DOHH2 (cell line): ENCODE data around the gene LYRM4.

ENCODE experiments used
- H3F3A ChIP-seq: fragments of 200-600 bp; sonication (generic), shearing (Covaris generic); 2 replicates; pipeline ENCODE4 v1.6.0; 2016; ENCODE audit warnings: antibody characterized with exemption, mild to moderate bottlenecking; ENCODE audit not compliant: control insufficient read depth, insufficient read depth
- H3K27ac ChIP-seq: fragments of 200-600 bp; sonication (generic); 2 replicates; pipeline ENCODE4 v1.5.1; 2014; ENCODE audit warnings: low read depth, mild to moderate bottlenecking, low read length, moderate library complexity
- H3K27me3 ChIP-seq: fragments of 200-600 bp; sonication (generic); 2 replicates; pipeline ENCODE4 v1.6.1; 2014; ENCODE audit warnings: mild to moderate bottlenecking, low read length, mixed read lengths; ENCODE audit not compliant: control insufficient read depth
- H3K36me3 ChIP-seq: fragments of 200-600 bp; sonication (generic); 2 replicates; pipeline ENCODE4 v1.6.1; 2014; ENCODE audit warnings: mild to moderate bottlenecking, low read length, moderate library complexity, mixed read lengths; ENCODE audit not compliant: control insufficient read depth
- H3K4me1 ChIP-seq: fragments of 200-600 bp; sonication (generic); 2 replicates; pipeline ENCODE4 v1.6.1; 2014; ENCODE audit warnings: mild to moderate bottlenecking, low read length, mixed read lengths; ENCODE audit not compliant: control insufficient read depth
- H3K4me2 ChIP-seq: fragments of 200-600 bp; sonication (generic); 2 replicates; pipeline ENCODE4 v1.6.0; 2014; ENCODE audit warnings: mild to moderate bottlenecking, low read length, moderate library complexity
- H3K4me3 ChIP-seq: fragments of 200-600 bp; sonication (generic); 2 replicates; pipeline ENCODE4 v1.5.1; 2014; ENCODE audit warnings: mild to moderate bottlenecking, low read length, mixed read lengths
- H3K79me2 ChIP-seq: fragments of 200-600 bp; sonication (generic); 2 replicates; pipeline ENCODE4 v1.6.1; 2014; ENCODE audit warnings: mild to moderate bottlenecking, low read length, mixed read lengths; ENCODE audit not compliant: control insufficient read depth
- H3K9me2 ChIP-seq: fragments of 200-600 bp; sonication (generic); replicated peaks from 2 replicates; pipeline ENCODE4 v1.6.1; 2014; ENCODE audit warnings: mild to moderate bottlenecking, low read length, mixed read lengths; ENCODE audit not compliant: control insufficient read depth
- H3K9me3 ChIP-seq: fragments of 200-600 bp; sonication (generic); 2 replicates; pipeline ENCODE4 v1.6.1; 2014; ENCODE audit warnings: antibody characterized with exemption, low read length, mixed read lengths; ENCODE audit not compliant: control insufficient read depth, insufficient read depth
- H4K20me1 ChIP-seq: fragments of 200-600 bp; sonication (generic); 2 replicates; pipeline ENCODE4 v1.6.0; 2014; ENCODE audit warnings: low read depth, mild to moderate bottlenecking, antibody characterized with exemption, low read length, moderate library complexity; ENCODE audit not compliant: control insufficient read depth, insufficient read depth
- CTCF ChIP-seq: fragments of 200-600 bp; sonication (generic); IDR thresholded peaks from one replicate; pipeline ENCODE4 v1.5.1; 2014; ENCODE audit warnings: antibody characterized with exemption, mild to moderate bottlenecking, low read depth, low read length; ENCODE audit not compliant: poor library complexity, severe bottlenecking
- EZH2phosphoT487 ChIP-seq: fragments of 200-600 bp; sonication (generic); IDR thresholded peaks from 2 replicates; pipeline ENCODE4 v1.6.1; 2017; ENCODE audit warnings: borderline replicate concordance, mild to moderate bottlenecking, antibody characterized with exemption, low read length, moderate library complexity, mixed read lengths

LYRM4 gene

GRCh38 chr6:5211492-5211891, 49.3 kb downstream of the LYRM4 start:
- no peaks in the 10 kb centered on the region for H3K9me3 ChIP-seq
- H3K4me1 ChIP-seq = no peaks in the 10 kb centered on the region
- peaks cover 7% of the 10 kb centered on the region; the same call in 1 of the 2 replicates for H3F3A ChIP-seq
- no peak overlapping the region for H3K4me2 ChIP-seq
- no peaks in the 10 kb centered on the region for H3K9me2 ChIP-seq
- H3K79me2 ChIP-seq = no peaks in the 10 kb centered on the region
- no peak for TF ChIP-seq CTCF
- TF ChIP-seq EZH2phosphoT487 = no peak
- no peaks in the 10 kb centered on the region for H3K27me3 ChIP-seq
- H4K20me1 ChIP-seq = peaks cover 9% of the 10 kb centered on the region; the same call in 1 of the 2 replicates
- H3K36me3 ChIP-seq = peaks cover 19% of the 10 kb centered on the region
- H3K27ac ChIP-seq = no peak overlapping the region
- no peak overlapping the region for H3K4me3 ChIP-seq

GRCh38 chr6:5208471-5208971, 52.2 kb downstream of the LYRM4 start:
- Histone ChIP-seq H3K27ac (no peak overlapping the region), H3K79me2 (no peaks in the 10 kb centered on the region), H3K4me1 (no peaks in the 10 kb centered on the region), H4K20me1 (peaks cover 3% of the 10 kb centered on the region; the same call in 1 of the 2 replicates), H3K36me3 (peaks cover 3% of the 10 kb centered on the region), H3K9me3 (no peaks in the 10 kb centered on the region), H3K27me3 (no peaks in the 10 kb centered on the region), H3K4me2 (no peak overlapping the region), H3K9me2 (no peaks in the 10 kb centered on the region), H3F3A (no peaks in the 10 kb centered on the region), H3K4me3 (no peak overlapping the region)
- TF ChIP-seq CTCF (no peak), EZH2phosphoT487 (no peak)

- Histone ChIP-seq H3K36me3 (peaks cover 3% of the 10 kb centered on the region; the same call in 1 of the 2 replicates), H3K4me2 (no peak overlapping the region), H3K9me3 (no peaks in the 10 kb centered on the region), H3F3A (no peaks in the 10 kb centered on the region), H3K27me3 (no peaks in the 10 kb centered on the region), H3K4me3 (no peak overlapping the region), H4K20me1 (peaks cover 3% of the 10 kb centered on the region; the same call in 1 of the 2 replicates), H3K79me2 (no peaks in the 10 kb centered on the region), H3K4me1 (no peaks in the 10 kb centered on the region), H3K9me2 (no peaks in the 10 kb centered on the region), H3K27ac (no peak overlapping the region)
- TF ChIP-seq CTCF (no peak), EZH2phosphoT487 (no peak)
Measured at GRCh38 chr6:5208057-5208456, 52.7 kb downstream of the LYRM4 start.
